ENCODE results near the gene FSD1.

Gene FSD1

DNA sequence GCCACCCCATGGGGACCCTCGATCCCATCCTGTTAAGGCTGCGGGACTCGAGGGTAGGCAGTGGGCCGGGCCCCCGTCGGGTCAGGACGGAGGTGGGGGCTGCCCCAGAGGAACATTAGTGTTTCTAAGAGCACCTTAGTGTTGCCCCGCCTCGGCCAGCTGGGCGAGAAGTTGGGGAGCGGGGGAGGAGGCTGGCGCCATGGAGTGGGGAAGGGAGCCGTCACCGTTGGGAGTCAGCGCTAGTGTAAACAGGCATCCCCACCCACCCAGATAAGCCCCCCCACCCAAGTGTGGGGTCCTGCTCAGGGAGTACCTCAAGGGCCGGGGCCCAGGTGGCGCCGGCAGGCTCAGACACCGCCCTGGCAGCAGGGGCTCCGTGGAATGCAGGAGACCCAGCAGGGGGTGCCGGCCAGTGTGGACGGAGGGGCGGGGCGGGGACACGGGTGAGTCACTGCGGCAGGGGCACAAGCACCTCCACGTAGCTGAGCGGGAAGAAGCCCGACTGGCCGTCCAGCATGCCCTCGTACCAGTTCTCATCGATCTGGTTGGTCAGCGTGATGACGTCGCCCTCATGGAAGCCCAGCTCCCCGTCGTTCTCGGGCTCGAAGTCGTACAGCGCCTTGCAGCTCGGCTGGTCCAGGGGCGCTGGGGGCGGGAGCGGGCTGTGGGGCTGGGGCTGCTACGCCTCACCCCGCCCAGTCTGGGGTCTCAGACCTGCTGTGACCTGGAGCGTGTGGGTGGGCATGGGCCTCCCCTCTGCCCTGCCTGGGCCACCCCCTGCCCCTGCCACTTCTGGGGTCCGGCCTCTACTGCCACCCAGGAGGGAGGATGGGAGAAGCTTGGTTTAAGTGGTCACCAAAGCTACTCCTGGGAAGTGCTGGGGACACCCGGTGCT is 57.0 kb downstream of the FSD1 start:
- peaks cover 68% of the 10 kb centered on the region for H3K36me3 ChIP-seq (ENCODE audit: control insufficient read depth, insufficient read depth, low read length, severe bottlenecking)
- no peak overlapping the region for H3K4me3 ChIP-seq (ENCODE audit: low read length)
- no peaks in the 10 kb centered on the region for H3K4me1 ChIP-seq (ENCODE audit: control insufficient read depth, insufficient read depth, low read length)
- H3K9ac ChIP-seq (ENCODE audit: low read length): no peak overlapping the region
- no peaks in the 10 kb centered on the region for H3K9me3 ChIP-seq (ENCODE audit: control insufficient read depth, low read length)
- no peaks in the 10 kb centered on the region for H3K27me3 ChIP-seq (replicated peaks; ENCODE audit: control insufficient read depth, insufficient read depth, low read length)
- DNase-seq (ENCODE audit: low read depth): no peak

GRCh38 chr19:4362101-4362828 is 57.9 kb downstream of the FSD1 start:
- no peaks in the 10 kb centered on the region for H3K9me3 ChIP-seq (ENCODE audit: control insufficient read depth, low read length)
- H3K27me3 ChIP-seq (replicated peaks; ENCODE audit: control insufficient read depth, insufficient read depth, low read length): no peaks in the 10 kb centered on the region
- DNase-seq (ENCODE audit: low read depth): no peak
- no peak overlapping the region for H3K4me3 ChIP-seq (ENCODE audit: low read length)
- H3K4me1 ChIP-seq (ENCODE audit: control insufficient read depth, insufficient read depth, low read length): no peaks in the 10 kb centered on the region
- H3K36me3 ChIP-seq (ENCODE audit: control insufficient read depth, insufficient read depth, low read length, severe bottlenecking): peaks cover 71% of the 10 kb centered on the region
- H3K9ac ChIP-seq (ENCODE audit: low read length): no peak overlapping the region

- Histone ChIP-seq H3K36me3 (ENCODE audit: control insufficient read depth, insufficient read depth, low read length, severe bottlenecking) (peaks cover 71% of the 10 kb centered on the region), H3K4me3 (ENCODE audit: low read length) (no peak overlapping the region), H3K27me3 (replicated peaks; ENCODE audit: control insufficient read depth, insufficient read depth, low read length) (no peaks in the 10 kb centered on the region), H3K9ac (ENCODE audit: low read length) (no peak overlapping the region), H3K9me3 (ENCODE audit: control insufficient read depth, low read length) (no peaks in the 10 kb centered on the region), H3K4me1 (ENCODE audit: control insufficient read depth, insufficient read depth, low read length) (peaks cover 7% of the 10 kb centered on the region)
- DNase-seq (ENCODE audit: low read depth): no peak
Observed at GRCh38 chr19:4362831-4363545, 58.6 kb downstream of the FSD1 start.

DNA sequence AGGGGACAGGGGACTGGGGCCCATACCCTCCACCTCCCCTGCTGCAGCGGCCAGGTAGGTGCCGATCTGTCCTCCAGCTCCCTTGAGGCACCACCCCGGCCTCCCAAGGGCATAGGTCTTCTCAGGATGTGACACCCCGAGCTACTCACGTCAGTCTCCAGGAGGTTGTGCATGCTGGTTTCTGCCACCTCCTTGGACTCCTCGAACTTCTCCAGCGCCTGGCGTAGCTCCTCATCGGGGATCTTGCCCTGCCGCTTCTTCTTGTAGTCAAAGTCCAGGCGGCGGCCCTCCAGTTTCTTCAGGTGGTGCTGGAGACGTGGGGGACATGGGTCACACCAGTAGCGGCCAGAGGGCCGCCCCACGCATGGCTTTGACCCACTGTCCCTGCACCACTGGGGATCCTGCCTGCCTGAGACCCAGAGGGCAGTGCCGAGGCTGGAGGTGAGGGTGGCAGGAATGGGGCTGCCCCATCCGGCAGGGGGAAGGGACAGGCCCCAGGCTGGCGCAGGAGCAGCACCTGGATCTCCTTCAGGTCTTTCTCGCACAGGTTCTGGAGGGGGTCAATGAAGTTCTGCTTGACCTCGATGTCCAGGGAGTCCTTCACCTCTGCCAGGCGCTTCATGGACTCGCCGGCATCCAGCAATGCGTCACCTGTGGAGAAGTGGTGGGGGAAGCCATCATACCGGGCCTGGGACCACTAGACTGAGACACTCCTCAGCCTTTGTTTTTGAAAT is 59.3 kb downstream of the FSD1 start:
- H3K9me3 ChIP-seq (ENCODE audit: control insufficient read depth, low read length): no peaks in the 10 kb centered on the region
- H3K4me1 ChIP-seq (ENCODE audit: control insufficient read depth, insufficient read depth, low read length): peaks cover 14% of the 10 kb centered on the region
- no peaks in the 10 kb centered on the region for H3K27me3 ChIP-seq (replicated peaks; ENCODE audit: control insufficient read depth, insufficient read depth, low read length)
- peaks cover 71% of the 10 kb centered on the region for H3K36me3 ChIP-seq (ENCODE audit: control insufficient read depth, insufficient read depth, low read length, severe bottlenecking)
- no peak overlapping the region for H3K4me3 ChIP-seq (ENCODE audit: low read length)
- no peak for DNase-seq (ENCODE audit: low read depth)
- no peak overlapping the region for H3K9ac ChIP-seq (ENCODE audit: low read length)

- no peaks in the 10 kb centered on the region for H3K9me3 ChIP-seq (ENCODE audit: control insufficient read depth, low read length)
- no peak for DNase-seq (ENCODE audit: low read depth)
- no peak overlapping the region for H3K4me3 ChIP-seq (ENCODE audit: low read length)
- peaks cover 60% of the 10 kb centered on the region for H3K36me3 ChIP-seq (ENCODE audit: control insufficient read depth, insufficient read depth, low read length, severe bottlenecking)
- no peaks in the 10 kb centered on the region for H3K27me3 ChIP-seq (replicated peaks; ENCODE audit: control insufficient read depth, insufficient read depth, low read length)
- peaks cover 30% of the 10 kb centered on the region for H3K4me1 ChIP-seq (ENCODE audit: control insufficient read depth, insufficient read depth, low read length)
- no peak overlapping the region for H3K9ac ChIP-seq (ENCODE audit: low read length)
Observed at GRCh38 chr19:4365341-4365740, 60.9 kb downstream of the FSD1 start.

GRCh38 chr19:4365791-4366665 is 61.6 kb downstream of the FSD1 start:
- H3K9ac ChIP-seq (ENCODE audit: low read length): no peak overlapping the region
- no peaks in the 10 kb centered on the region for H3K9me3 ChIP-seq (ENCODE audit: control insufficient read depth, low read length)
- H3K27me3 ChIP-seq (replicated peaks; ENCODE audit: control insufficient read depth, insufficient read depth, low read length): no peaks in the 10 kb centered on the region
- peaks cover 56% of the 10 kb centered on the region for H3K36me3 ChIP-seq (ENCODE audit: control insufficient read depth, insufficient read depth, low read length, severe bottlenecking)
- no peak for DNase-seq (ENCODE audit: low read depth)
- no peak overlapping the region for H3K4me3 ChIP-seq (ENCODE audit: low read length)
- peaks cover 37% of the 10 kb centered on the region for H3K4me1 ChIP-seq (ENCODE audit: control insufficient read depth, insufficient read depth, low read length)

GRCh38 chr19:4366666-4367335 is 62.4 kb downstream of the FSD1 start:
- H3K9me3 ChIP-seq (ENCODE audit: control insufficient read depth, low read length): no peaks in the 10 kb centered on the region
- peaks cover 42% of the 10 kb centered on the region for H3K4me1 ChIP-seq (ENCODE audit: control insufficient read depth, insufficient read depth, low read length)
- no peak overlapping the region for H3K4me3 ChIP-seq (ENCODE audit: low read length)
- H3K27me3 ChIP-seq (replicated peaks; ENCODE audit: control insufficient read depth, insufficient read depth, low read length): no peaks in the 10 kb centered on the region
- no peak overlapping the region for H3K9ac ChIP-seq (ENCODE audit: low read length)
- no peak for DNase-seq (ENCODE audit: low read depth)
- peaks cover 49% of the 10 kb centered on the region for H3K36me3 ChIP-seq (ENCODE audit: control insufficient read depth, insufficient read depth, low read length, severe bottlenecking)

DNA sequence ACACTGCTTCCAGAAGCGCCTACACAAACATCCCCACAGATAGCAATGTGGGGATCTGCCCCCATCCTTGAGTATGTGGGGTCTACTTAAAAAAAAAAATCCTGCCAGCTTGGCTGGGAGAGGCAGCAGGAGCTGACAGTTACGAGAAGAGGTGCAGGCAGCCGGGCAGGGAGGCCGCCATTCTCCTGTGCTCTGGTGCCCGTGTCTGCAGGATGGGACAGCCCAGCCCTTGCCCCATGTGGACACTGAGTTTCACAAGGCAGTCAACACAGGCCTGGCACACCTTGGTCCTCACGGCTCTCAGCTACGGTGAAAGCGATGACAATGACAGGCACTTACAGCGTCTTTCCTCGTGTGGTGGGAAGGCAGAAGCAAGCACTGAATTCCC is 62.9 kb downstream of the FSD1 start:
- no peak overlapping the region for H3K9ac ChIP-seq (ENCODE audit: low read length)
- DNase-seq (ENCODE audit: low read depth): no peak
- no peaks in the 10 kb centered on the region for H3K27me3 ChIP-seq (replicated peaks; ENCODE audit: control insufficient read depth, insufficient read depth, low read length)
- no peak overlapping the region for H3K4me3 ChIP-seq (ENCODE audit: low read length)
- H3K36me3 ChIP-seq (ENCODE audit: control insufficient read depth, insufficient read depth, low read length, severe bottlenecking): peaks cover 44% of the 10 kb centered on the region
- H3K4me1 ChIP-seq (ENCODE audit: control insufficient read depth, insufficient read depth, low read length): peaks cover 47% of the 10 kb centered on the region
- H3K9me3 ChIP-seq (ENCODE audit: control insufficient read depth, low read length): no peaks in the 10 kb centered on the region

- no peak overlapping the region for H3K9ac ChIP-seq (ENCODE audit: low read length)
- H3K4me1 ChIP-seq (ENCODE audit: control insufficient read depth, insufficient read depth, low read length): peaks cover 51% of the 10 kb centered on the region
- no peak for DNase-seq (ENCODE audit: low read depth)
- H3K9me3 ChIP-seq (ENCODE audit: control insufficient read depth, low read length): no peaks in the 10 kb centered on the region
- no peaks in the 10 kb centered on the region for H3K27me3 ChIP-seq (replicated peaks; ENCODE audit: control insufficient read depth, insufficient read depth, low read length)
- H3K36me3 ChIP-seq (ENCODE audit: control insufficient read depth, insufficient read depth, low read length, severe bottlenecking): peaks cover 40% of the 10 kb centered on the region
- H3K4me3 ChIP-seq (ENCODE audit: low read length): no peak overlapping the region
Observed at GRCh38 chr19:4367781-4368127, 63.4 kb downstream of the FSD1 start.

Measured in adipocyte (in vitro differentiated cells).